GM19372 (cell line): ENCODE measurements around the gene HMG20B.

Experiments
- ATAC-seq: cut with Tn5 transposase; IDR thresholded peaks from one replicate; pipeline ENCODE4 v1.9.1; 2021; ENCODE audit warnings: mild to moderate bottlenecking, low read depth, moderate library complexity; ENCODE audit not compliant: unreplicated experiment

The HMG20B gene

GRCh38 chr19:3618144-3618810 lies 45.5 kb downstream of the HMG20B start:
- ATAC-seq: no peak

DNA sequence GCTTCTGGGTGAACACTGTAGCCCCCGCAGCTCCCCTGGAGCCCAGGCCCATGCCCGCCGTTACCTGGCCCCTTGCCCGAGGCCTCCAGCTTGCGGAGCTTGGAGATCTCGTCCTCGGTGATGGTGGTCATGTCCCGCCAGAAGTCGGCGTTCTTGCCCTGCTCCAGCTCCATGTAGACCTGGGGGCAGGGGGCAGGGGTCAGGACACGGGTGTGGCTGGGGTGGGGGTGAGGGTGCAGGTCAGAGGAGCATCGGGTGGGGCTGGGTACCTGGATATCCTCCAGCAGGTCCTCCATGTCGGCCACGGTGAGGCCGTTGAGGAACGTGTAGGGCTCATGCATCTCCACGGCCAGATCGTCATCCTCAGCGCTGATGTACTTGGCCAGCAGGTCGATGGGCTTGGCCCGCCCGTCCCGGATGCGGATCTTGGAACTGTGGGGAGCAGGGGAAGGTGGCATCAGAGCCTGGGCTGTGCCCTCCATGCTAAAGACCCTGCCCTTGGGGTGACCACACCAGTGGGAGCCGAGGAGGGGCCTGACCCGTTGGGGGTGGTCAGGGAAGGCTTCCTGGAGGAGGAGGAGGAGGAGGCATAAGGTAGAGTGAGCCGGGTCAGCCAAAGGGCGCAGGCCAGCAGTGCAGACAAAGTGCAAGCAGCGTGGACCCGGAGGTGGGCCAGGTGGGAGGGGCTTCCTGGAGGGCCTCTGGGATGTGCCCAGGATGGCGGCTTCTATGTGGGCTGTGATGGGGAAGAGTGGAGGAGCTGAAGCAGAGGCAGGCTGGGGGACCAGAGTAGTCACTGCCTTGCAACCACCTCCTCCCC lies 46.3 kb downstream of the HMG20B start:
- ATAC-seq: no peak

DNA sequence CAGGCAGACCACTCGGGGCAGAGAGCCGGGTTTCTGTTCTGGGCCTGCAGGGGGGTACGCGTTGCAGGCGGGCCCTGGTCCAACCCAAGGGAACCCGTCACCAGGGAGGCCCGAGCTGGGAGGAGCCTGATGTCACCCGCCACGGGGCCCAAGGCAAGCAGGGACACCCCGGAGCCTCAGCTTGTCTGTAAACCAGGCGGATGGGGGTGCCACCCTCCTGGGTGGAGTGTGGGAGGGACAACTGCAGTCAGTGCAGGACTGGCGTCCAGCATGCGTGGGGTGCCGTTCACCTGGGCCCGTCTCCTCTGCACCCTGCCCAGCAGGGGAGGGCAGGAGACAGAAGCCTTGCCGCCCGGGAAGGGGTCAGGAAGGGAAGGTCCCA lies 46.9 kb downstream of the HMG20B start:
- ATAC-seq: no peak

GRCh38 chr19:3620145-3620816 lies 47.5 kb downstream of the HMG20B start:
- ATAC-seq: no peak

DNA sequence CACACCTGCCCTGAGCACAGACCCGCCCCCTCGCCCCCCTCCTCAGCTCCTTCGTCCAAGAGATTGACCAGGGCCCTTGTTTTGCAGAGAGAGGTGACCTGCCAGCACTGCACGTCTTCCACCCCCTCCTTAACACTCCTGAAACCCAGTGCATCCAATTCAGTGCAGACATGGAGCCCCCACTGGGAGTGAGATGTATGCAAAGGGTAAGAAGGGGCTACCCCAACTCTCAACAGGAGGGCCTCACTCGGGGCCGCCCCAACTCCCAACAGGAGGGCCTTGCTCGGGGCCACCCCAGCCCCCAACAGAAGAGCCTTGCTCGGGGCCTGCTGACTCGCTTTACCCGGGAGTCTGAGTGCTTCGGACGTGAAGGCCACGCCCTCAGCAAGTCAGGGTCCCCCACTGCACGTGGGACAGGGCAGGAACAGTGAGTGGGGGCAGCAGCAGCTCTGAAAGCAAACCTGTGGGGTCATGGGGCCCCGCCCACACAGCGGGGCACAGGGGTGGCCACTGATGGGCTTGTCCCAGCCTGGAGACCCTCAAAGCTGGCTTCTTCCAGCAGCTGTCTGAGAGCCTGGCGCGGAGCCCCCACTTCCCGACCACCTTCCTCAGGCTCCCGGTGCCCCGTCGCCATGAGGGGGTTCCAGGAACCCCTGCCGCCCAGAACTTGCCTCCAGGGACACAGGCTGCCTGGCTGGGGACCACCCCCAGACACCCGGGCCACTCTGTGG lies 48.2 kb downstream of the HMG20B start:
- no peak for ATAC-seq

DNA sequence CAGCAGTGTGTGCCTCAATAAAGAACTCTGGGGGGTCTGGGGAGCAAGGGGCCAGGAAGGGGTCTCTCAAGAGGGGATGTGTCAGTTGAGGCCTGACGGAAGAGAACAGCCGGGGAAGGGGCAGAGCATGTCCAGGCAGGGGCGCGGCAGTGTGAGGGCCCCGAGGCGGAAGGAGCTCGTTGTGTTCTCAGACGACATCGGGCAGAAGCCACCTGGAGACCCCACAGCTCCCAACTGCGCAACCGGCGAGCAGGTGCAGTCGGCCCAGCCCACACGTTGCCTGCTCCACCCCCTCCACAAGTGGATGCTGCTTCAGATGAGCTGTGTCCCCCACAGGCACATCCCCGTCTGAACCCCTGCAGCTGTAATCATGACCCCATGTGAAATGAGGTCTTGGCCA lies 48.9 kb downstream of the HMG20B start:
- no peak for ATAC-seq

DNA sequence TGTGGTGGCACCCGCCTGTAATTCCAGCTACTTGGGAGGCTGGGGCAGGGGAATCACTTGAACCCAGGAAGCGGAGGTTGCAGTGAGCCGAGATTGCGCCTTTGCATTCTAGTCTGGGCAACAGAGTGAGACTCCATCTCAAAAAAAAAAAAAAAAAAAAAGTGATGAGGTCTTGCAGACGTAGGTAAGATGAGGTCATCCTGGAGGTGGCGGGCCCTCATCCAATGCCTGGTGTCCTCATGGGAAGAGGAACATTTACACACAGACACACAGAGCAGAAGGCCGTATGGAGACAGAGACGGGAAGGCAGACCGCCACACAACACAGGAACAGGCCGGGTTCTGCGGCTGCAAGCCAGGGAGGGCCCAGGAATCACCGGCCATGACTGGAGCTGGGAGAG lies 49.5 kb downstream of the HMG20B start:
- ATAC-seq: no peak

- no peak for ATAC-seq
Measured at GRCh38 chr19:3623716-3624115, 51.0 kb downstream of the HMG20B start.

- peak; percentile 6 for ATAC-seq
Measured at GRCh38 chr19:3625996-3626472, 53.3 kb downstream of the HMG20B start.

- ATAC-seq: peak; percentile 78
Measured at GRCh38 chr19:3626473-3627350, 54.0 kb downstream of the HMG20B start, which contains the start of gene CACTIN. Gene CACTIN (minus strand): TSS chr19:3626790. CDS start chr19:3626762, 28 bp downstream.

GRCh38 chr19:3627351-3627723 lies 54.6 kb downstream of the HMG20B start:
- ATAC-seq: no peak
